ENCODE measurements around the gene SPATC1L. TPM values are rescaled to one million over a fixed set of nuclear protein-coding genes. Genes with fewer than 3 reads are reported as not detected.

Gene SPATC1L
- total RNA-seq, 2 experiments from 2014 or later = 4.7 to 8.3 TPM

DNA sequence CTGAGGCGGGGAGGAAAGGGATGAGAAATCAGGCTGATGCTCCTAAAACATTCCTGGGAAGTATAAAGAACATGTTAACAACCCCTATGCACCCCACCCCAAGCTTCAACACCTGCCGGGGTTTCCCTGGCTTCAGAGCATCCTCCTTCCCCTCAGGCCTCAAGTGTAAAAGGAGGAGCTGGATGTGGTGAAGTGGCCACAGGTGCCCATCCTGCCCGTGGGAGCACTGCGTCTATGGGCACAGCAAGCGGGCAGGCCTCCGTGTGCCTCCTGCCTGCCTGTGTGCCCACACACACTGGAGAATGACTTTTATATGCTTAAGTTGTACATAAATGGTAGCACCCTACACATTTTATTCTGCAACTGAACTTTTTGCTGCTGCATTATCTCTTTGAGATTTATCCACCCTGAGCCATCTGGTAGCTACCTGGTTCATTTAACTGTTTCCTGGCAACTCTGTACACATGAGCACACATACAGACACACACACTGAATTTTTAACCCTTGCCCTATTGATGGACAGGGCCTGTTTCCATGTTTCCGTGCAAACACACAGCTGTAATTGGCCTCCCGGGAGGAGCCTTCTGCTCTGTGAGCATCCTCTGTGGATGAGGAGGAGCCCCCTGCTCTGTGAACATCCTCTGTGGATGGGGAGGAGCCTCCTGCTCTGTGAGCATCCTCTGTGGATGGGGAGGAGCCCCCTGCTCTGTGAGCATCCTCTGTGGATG lies 15.4 kb downstream of the SPATC1L start:
- Histone ChIP-seq H4K20me1 (ENCODE audit: insufficient read depth, low read length) (no peaks in the 10 kb centered on the region), H3K27ac (ENCODE audit: low read depth, low read length, poor library complexity, severe bottlenecking) (no peak overlapping the region), H3K9me3 (ENCODE audit: low read length) (no peaks in the 10 kb centered on the region), H2AFZ (ENCODE audit: low read length) (no peak overlapping the region), H3K4me3 (ENCODE audit: low read depth, low read length, poor library complexity, severe bottlenecking) (no peak overlapping the region), H3K79me2 (ENCODE audit: insufficient read depth, low read depth, low read length) (no peaks in the 10 kb centered on the region), H3K4me2 (ENCODE audit: low read length) (no peak overlapping the region), H3K9me2 (ENCODE audit: insufficient read depth, low read length) (no peaks in the 10 kb centered on the region), H3K36me3 (ENCODE audit: insufficient read depth, low read length) (no peaks in the 10 kb centered on the region), H3K4me1 (ENCODE audit: insufficient read depth, low read length, poor library complexity, severe bottlenecking) (peaks cover 9% of the 10 kb centered on the region)
- TF ChIP-seq, protein P1, sequence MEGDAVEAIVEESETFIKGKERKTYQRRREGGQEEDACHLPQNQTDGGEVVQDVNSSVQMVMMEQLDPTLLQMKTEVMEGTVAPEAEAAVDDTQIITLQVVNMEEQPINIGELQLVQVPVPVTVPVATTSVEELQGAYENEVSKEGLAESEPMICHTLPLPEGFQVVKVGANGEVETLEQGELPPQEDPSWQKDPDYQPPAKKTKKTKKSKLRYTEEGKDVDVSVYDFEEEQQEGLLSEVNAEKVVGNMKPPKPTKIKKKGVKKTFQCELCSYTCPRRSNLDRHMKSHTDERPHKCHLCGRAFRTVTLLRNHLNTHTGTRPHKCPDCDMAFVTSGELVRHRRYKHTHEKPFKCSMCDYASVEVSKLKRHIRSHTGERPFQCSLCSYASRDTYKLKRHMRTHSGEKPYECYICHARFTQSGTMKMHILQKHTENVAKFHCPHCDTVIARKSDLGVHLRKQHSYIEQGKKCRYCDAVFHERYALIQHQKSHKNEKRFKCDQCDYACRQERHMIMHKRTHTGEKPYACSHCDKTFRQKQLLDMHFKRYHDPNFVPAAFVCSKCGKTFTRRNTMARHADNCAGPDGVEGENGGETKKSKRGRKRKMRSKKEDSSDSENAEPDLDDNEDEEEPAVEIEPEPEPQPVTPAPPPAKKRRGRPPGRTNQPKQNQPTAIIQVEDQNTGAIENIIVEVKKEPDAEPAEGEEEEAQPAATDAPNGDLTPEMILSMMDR (conservative IDR thresholded peaks at IDR 0.05; ENCODE audit: low read length) = no peak
- no peak for TF ChIP-seq EZH2phosphoT487 (IDR thresholded peaks at IDR 0.05; ENCODE audit: borderline replicate concordance, low read depth, low read length)
- intact Hi-C loops (cut with micrococcal nuclease; ENCODE audit: unreplicated experiment) = no loop called here
- BruUV-seq (replicated peaks) = no TSS peak
- POLR2A ChIA-PET = no interaction called here
- CTCF ChIA-PET (ENCODE audit: unreplicated experiment) = no interaction called here
- no peak for DNase-seq (ENCODE audit: low spot score)

DNA sequence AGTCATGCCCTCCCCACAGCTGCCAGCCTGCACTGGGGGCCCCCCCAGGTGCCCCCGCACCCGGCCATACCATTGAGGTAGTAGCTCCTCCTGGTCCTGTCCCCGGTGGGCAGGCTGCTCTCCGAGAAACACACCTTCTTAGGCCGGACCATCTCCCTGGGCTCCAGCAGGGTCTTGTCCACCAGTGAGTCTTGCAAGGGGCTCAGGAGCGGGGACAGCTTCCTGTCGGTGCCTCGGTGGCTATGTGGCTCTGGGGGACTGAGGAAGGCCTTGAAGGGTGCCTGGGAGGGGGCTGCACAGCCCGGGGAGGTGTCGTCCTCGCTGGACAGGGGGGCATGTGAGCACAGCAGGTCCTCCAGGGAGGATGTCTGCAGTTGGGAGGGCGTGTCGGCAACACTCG lies 16.0 kb downstream of the SPATC1L start:
- H3K9me2 ChIP-seq (ENCODE audit: insufficient read depth, low read length) = no peaks in the 10 kb centered on the region
- no peak overlapping the region for H3K4me3 ChIP-seq (ENCODE audit: low read depth, low read length, poor library complexity, severe bottlenecking)
- H2AFZ ChIP-seq (ENCODE audit: low read length) = no peak overlapping the region
- BruUV-seq (replicated peaks) = no TSS peak
- CTCF ChIA-PET (ENCODE audit: unreplicated experiment) = no interaction called here
- H3K79me2 ChIP-seq (ENCODE audit: insufficient read depth, low read depth, low read length) = no peaks in the 10 kb centered on the region
- TF ChIP-seq, protein P1 (conservative IDR thresholded peaks at IDR 0.05; ENCODE audit: low read length) = no peak
- no peak for TF ChIP-seq EZH2phosphoT487 (IDR thresholded peaks at IDR 0.05; ENCODE audit: borderline replicate concordance, low read depth, low read length)
- H3K36me3 ChIP-seq (ENCODE audit: insufficient read depth, low read length) = no peaks in the 10 kb centered on the region
- H3K4me2 ChIP-seq (ENCODE audit: low read length) = no peak overlapping the region
- POLR2A ChIA-PET = no interaction called here
- H4K20me1 ChIP-seq (ENCODE audit: insufficient read depth, low read length) = no peaks in the 10 kb centered on the region
- intact Hi-C loops (cut with micrococcal nuclease; ENCODE audit: unreplicated experiment) = no loop called here
- peaks cover 9% of the 10 kb centered on the region for H3K4me1 ChIP-seq (ENCODE audit: insufficient read depth, low read length, poor library complexity, severe bottlenecking)
- DNase-seq (ENCODE audit: low spot score) = no peak
- H3K9me3 ChIP-seq (ENCODE audit: low read length) = no peaks in the 10 kb centered on the region
- H3K27ac ChIP-seq (ENCODE audit: low read depth, low read length, poor library complexity, severe bottlenecking) = no peak overlapping the region

DNA sequence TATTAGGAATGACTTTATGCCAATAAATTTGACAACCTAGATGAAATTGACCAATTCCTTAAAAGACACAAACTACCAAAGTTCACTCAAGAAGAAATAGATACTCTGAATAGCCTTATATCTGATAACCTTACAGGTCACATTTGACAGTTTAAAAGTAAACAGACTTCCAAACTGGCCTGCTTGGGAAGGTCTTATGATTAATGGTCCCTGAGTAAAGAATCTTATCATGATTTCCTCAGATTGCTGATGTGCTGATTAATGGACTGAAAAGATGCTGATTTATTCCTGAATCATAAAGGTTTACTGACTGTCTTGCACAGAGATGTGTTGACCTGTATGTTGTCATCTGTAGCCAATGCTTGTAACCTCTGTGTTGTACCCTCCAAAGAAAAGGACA lies 19.2 kb downstream of the SPATC1L start:
- no peak overlapping the region for H2AFZ ChIP-seq (ENCODE audit: low read length)
- no TSS peak for BruUV-seq (replicated peaks)
- intact Hi-C loops (cut with micrococcal nuclease; ENCODE audit: unreplicated experiment) = no loop called here
- no peak overlapping the region for H3K4me2 ChIP-seq (ENCODE audit: low read length)
- H4K20me1 ChIP-seq (ENCODE audit: insufficient read depth, low read length) = no peaks in the 10 kb centered on the region
- DNase-seq (ENCODE audit: low spot score) = no peak
- peaks cover 3% of the 10 kb centered on the region; the same call in 1 of the 2 replicates for H3K9me3 ChIP-seq (ENCODE audit: low read length)
- no peaks in the 10 kb centered on the region for H3K4me1 ChIP-seq (ENCODE audit: insufficient read depth, low read length, poor library complexity, severe bottlenecking)
- CTCF ChIA-PET (ENCODE audit: unreplicated experiment) = no interaction called here
- H3K27ac ChIP-seq (ENCODE audit: low read depth, low read length, poor library complexity, severe bottlenecking) = no peak overlapping the region
- no peak overlapping the region for H3K4me3 ChIP-seq (ENCODE audit: low read depth, low read length, poor library complexity, severe bottlenecking)
- H3K79me2 ChIP-seq (ENCODE audit: insufficient read depth, low read depth, low read length) = no peaks in the 10 kb centered on the region
- H3K9me2 ChIP-seq (ENCODE audit: insufficient read depth, low read length) = no peaks in the 10 kb centered on the region
- POLR2A ChIA-PET = no interaction called here
- no peaks in the 10 kb centered on the region for H3K36me3 ChIP-seq (ENCODE audit: insufficient read depth, low read length)
- TF ChIP-seq, protein P1 (conservative IDR thresholded peaks at IDR 0.05; ENCODE audit: low read length) = no peak
- no peak for TF ChIP-seq EZH2phosphoT487 (IDR thresholded peaks at IDR 0.05; ENCODE audit: borderline replicate concordance, low read depth, low read length)

Data from OCI-LY7 (cell line).